Progenitor cell of endocrine pancreas (in vitro differentiated cells): ENCODE results near the gene CRABP2. TPM values are rescaled to one million over a fixed set of nuclear protein-coding genes. Genes with fewer than 3 reads are reported as not detected.

ENCODE experiments used
- DNase-seq: peaks from one replicate; pipeline ENCODE4 v3.0.0; 2021; ENCODE audit warnings: low spot score; ENCODE audit not compliant: unreplicated experiment
- H3K27ac Mint-ChIP-seq: 2 replicates; pipeline ENCODE4 v1.8.0; 2021; ENCODE audit warnings: mild to moderate bottlenecking, moderate library complexity, mixed read lengths
- H3K27me3 Mint-ChIP-seq: 2 replicates; pipeline ENCODE4 v1.8.0; 2021; ENCODE audit warnings: mixed read lengths
- H3K36me3 Mint-ChIP-seq: 2 replicates; pipeline ENCODE4 v1.8.0; 2022; ENCODE audit warnings: mixed read lengths; ENCODE audit not compliant: insufficient read depth
- H3K4me1 Mint-ChIP-seq: 2 replicates; pipeline ENCODE4 v1.8.0; 2021; ENCODE audit warnings: low read depth, mixed read lengths
- H3K4me3 Mint-ChIP-seq: 2 replicates; pipeline ENCODE4 v1.8.0; 2021; ENCODE audit warnings: low read depth, mild to moderate bottlenecking, moderate library complexity, mixed read lengths
- H3K9me3 Mint-ChIP-seq: 2 replicates; pipeline ENCODE4 v1.8.0; 2021; ENCODE audit warnings: low read depth, mixed read lengths
- CTCF ChIP-seq: fragments of 200-600 bp; sonication (generic); IDR thresholded peaks from one replicate; pipeline ENCODE4 v1.5.0; 2021; ENCODE audit warnings: antibody characterized with exemption, mild to moderate bottlenecking; ENCODE audit not compliant: unreplicated experiment
- total RNA-seq: library from RNA; stranded (reverse); gene quantifications from 2 replicates; pipeline ENCODE4 v1.2.1, GENCODE V29; 2021

CRABP2 gene
- total RNA-seq, 1 donor from 2014 or later: 70.4 TPM

DNA sequence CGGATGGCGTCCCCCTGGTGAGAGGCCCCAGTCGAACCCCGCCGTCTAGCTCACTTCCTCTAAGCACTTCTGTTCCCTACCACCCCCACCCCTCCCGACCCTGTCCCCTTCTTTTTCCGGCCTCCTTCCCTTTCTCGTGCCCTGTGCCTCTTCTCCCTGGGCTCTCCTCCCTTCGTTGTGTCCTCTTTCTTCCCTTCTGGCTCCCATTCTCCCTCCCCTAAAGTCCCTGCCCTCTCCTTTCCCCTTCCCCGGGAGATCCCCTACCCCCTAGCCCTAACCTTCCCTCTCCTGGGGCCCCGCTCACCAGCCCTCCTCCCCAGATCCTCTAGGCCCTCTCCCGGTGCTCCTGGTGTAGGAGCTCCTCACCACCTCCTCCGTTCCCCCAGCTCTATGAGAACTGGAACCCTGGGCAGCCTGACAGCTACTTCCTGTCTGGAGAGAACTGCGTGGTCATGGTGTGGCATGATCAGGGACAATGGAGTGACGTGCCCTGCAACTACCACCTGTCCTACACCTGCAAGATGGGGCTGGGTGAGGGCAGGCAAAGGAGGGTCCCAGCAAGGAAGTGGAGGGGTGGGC is 47.6 kb downstream of the CRABP2 start:
- peaks cover 68% of the 10 kb centered on the region for H3K27me3 Mint-ChIP-seq
- TF ChIP-seq CTCF: no peak

GRCh38 chr1:156656806-156657740 is 48.3 kb downstream of the CRABP2 start:
- no peak overlapping the region for H3K27ac Mint-ChIP-seq
- no peak overlapping the region for H3K4me3 Mint-ChIP-seq
- peaks cover 73% of the 10 kb centered on the region for H3K27me3 Mint-ChIP-seq
- H3K4me1 Mint-ChIP-seq: peaks cover 18% of the 10 kb centered on the region
- peak; percentile 93 for TF ChIP-seq CTCF
- no peaks in the 10 kb centered on the region for H3K36me3 Mint-ChIP-seq
- no peaks in the 10 kb centered on the region for H3K9me3 Mint-ChIP-seq
- DNase-seq: peak; percentile 73

More for the DNA sequence above, 47.6 kb downstream of the CRABP2 start:
- H3K9me3 Mint-ChIP-seq: no peaks in the 10 kb centered on the region
- H3K36me3 Mint-ChIP-seq: no peaks in the 10 kb centered on the region
- H3K27ac Mint-ChIP-seq: no peak overlapping the region
- H3K4me3 Mint-ChIP-seq: no peak overlapping the region
- H3K4me1 Mint-ChIP-seq: peaks cover 20% of the 10 kb centered on the region
- no peak for DNase-seq

DNA sequence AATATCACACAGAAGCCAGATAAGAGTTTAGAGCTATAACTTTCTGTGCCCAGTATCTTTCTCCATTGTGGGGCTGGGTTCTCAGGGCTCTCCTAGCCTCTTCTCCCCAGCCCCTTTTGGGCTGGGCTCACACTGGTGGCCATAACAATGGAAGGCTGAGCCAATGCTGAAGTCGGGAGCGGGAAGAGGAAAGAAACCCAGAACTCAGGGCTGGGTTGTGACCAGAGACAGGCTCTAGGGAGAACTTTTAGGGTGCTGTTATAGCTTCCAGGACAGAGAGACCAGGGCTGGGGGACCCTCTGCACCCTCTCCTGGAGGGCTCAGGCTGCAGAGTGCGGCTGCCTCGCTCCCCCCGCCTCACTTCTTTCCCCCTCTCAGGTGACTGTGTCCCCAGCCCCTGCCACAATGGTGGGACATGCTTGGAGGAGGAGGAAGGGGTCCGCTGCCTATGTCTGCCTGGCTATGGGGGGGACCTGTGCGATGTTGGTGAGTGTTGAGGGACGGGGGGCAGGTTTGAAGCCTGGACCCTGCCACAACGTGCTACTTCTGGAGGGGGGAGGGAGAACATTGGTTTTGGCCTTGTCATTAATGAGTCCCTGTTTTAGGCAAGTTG is 49.4 kb downstream of the CRABP2 start:
- TF ChIP-seq CTCF: no peak
- no peak for DNase-seq
- Mint-ChIP-seq H3K27ac (no peak overlapping the region), H3K4me3 (no peak overlapping the region), H3K9me3 (no peaks in the 10 kb centered on the region), H3K27me3 (peaks cover 81% of the 10 kb centered on the region), H3K36me3 (no peaks in the 10 kb centered on the region), H3K4me1 (peaks cover 10% of the 10 kb centered on the region)

DNA sequence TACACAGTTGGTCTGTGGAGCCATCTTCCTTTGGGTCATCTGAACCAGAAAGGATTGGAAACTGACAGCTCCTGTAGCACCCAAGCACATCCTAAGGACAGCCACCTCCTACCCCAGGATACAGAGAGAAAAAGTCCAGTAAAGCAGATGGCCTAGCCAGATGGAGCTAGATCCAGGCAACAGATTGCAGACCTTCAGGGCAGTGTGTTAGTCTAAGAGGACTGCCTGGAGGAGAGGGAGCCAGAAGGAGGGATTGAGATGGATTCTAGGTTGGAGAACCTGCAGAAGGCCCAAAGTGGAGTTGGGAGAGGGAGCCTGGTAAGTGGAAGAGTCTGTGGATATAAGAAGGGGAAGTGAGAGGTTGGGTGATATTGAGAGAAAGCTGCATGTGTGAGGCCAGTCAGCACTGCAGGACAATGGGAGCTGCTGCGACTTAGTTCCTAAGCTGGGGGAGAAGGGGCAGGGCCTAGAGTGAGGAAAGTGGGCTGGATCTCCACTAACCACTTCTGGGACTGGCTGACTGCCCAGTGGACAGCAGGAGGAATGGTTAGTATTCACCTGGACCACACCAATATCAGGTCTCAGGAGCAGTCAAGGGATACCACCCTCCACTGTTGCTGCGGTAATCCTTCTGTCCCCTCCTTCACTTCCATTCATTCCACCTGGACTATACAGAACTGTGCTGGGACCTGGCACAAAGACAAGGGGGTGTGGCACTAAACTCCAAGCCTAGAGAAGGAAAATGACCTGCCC is 50.1 kb downstream of the CRABP2 start:
- H3K9me3 Mint-ChIP-seq: no peaks in the 10 kb centered on the region
- H3K27me3 Mint-ChIP-seq: peaks cover 88% of the 10 kb centered on the region
- no peak overlapping the region for H3K27ac Mint-ChIP-seq
- H3K4me3 Mint-ChIP-seq: no peak overlapping the region
- no peak for TF ChIP-seq CTCF
- DNase-seq: no peak
- peaks cover 6% of the 10 kb centered on the region for H3K4me1 Mint-ChIP-seq
- no peaks in the 10 kb centered on the region for H3K36me3 Mint-ChIP-seq

DNA sequence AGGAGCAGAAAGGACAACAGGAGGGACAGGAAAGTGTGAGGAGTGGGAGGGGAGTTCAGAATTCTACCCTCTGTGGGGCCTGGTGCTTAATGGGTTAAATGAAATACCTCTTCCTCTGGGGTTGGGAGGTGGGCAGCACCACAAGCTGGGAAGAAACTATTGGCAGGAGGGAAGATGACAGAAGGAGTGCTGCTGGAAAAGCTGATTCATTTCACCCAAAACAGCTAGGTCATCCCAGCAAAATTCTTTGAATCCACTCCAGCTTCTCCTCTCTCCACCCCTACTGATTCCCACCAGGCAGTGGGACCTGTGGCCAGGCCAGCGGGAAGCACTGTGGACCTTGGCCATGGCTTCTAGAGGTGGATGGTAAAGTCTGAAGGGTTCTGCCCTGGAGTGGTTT is 50.7 kb downstream of the CRABP2 start:
- Mint-ChIP-seq H3K4me3 (no peak overlapping the region), H3K4me1 (peaks cover 4% of the 10 kb centered on the region), H3K27me3 (peaks cover 93% of the 10 kb centered on the region), H3K36me3 (no peaks in the 10 kb centered on the region), H3K9me3 (no peaks in the 10 kb centered on the region), H3K27ac (no peak overlapping the region)
- TF ChIP-seq CTCF: no peak
- no peak for DNase-seq
